HG03520 (cell line): ENCODE results near the gene RRAS2.
"Not testable (repeated sequence)": the region's sequence is repeated elsewhere in the genome, so short reads cannot be mapped to it uniquely, and the experiment has no call there.

Source experiments
- ATAC-seq: cut with Tn5 transposase; IDR thresholded peaks from one replicate; pipeline ENCODE4 v1.9.1; 2021; ENCODE audit warnings: mild to moderate bottlenecking, moderate library complexity; ENCODE audit not compliant: unreplicated experiment

Gene RRAS2

DNA sequence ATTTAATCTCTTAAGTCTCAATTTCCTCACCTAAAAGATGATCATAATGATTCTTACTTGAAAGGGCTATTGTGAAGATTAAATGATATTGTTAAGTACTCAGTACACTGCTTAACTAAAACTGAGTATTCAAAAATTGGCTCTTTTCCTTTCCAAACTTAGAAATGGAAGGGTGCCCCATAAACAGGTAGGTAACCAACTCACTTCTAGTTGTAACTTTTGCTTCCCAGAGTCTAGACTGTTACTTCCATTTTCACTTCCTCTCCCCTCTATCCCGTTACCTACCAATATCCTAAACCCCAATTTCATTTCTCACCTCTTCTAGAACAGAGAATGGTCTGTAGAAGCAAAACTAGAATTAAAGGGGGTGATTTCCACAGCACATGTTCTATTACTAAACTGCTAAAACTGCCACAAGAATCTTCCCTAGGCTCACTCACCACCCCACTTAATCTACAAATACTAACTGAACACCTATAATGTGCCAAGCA is 50.0 kb downstream of the RRAS2 start:
- ATAC-seq = no peak

DNA sequence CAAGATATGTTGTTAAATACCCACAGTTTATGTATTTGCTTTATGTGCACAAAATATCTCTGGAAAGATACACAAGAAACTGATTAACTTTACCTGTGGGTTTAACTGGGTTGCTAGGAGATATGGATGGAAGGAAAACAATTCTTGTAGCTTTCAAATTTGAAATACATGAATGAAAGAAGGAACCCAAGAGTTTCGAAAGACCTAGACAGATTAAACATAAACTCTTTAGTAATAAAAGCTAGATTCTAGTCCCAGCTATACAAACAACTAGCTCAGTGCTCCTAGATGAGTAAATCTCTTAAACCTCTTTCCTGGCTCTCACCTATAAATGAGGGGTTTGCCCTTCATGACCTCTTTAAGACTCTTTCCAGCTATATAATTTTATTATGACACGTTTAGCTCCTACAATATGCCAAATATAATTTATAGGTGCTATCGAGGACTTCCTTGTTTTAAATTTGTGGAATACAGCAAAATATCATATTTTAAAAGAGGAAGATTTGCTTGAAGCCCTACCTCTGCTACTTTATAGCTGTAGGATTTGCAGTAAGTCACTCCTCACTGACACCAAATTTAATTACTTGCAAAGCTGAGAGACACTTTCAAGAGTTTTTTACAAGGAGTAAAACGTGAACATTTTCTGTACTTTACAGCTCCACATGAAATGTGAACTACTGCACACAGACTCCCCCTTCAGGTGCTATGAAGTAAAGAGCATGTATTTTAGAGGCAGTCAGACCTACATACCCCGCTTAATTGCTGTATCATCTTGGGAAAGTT is 50.7 kb downstream of the RRAS2 start:
- peak; percentile 49 for ATAC-seq

DNA sequence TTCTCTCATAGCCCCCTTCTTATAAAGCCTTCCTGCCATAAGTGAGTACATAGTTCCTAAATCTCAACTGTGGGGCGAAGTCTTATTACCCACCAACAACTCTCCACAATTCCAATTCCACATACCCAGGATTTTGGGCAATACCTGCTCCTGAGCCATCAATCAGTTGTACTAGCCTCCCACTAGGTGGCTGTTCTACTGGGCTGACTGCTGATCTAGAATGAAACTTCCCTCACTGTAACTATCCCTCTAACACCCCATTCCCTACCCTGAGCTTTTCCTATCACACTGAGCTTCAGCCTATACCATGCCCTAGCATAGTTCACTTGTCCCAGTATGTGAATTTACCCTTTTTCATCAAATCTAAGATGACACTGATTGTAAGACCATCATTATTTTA is 52.5 kb downstream of the RRAS2 start:
- ATAC-seq = no peak

GRCh38 chr11:14305649-14306048 is 53.3 kb downstream of the RRAS2 start:
- no peak for ATAC-seq

DNA sequence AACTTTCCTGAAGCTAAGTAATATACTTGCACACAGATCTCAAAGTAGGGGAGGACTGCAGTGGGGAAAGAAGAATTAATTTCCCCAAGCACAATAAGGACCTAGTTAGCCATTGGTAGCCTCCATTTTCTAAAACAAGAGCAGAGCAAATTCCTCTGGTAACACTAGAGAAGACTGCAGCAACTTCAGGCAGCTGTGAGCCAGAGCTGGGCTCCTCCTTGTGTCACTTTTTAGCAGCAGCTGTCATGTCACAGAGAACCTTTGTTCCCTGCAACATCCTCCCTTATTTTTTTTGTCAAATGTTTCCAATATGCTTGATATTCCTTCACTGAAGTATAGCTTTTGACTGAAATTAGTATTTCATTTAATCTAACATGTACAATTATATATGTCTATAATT is 54.4 kb downstream of the RRAS2 start:
- ATAC-seq = no peak

DNA sequence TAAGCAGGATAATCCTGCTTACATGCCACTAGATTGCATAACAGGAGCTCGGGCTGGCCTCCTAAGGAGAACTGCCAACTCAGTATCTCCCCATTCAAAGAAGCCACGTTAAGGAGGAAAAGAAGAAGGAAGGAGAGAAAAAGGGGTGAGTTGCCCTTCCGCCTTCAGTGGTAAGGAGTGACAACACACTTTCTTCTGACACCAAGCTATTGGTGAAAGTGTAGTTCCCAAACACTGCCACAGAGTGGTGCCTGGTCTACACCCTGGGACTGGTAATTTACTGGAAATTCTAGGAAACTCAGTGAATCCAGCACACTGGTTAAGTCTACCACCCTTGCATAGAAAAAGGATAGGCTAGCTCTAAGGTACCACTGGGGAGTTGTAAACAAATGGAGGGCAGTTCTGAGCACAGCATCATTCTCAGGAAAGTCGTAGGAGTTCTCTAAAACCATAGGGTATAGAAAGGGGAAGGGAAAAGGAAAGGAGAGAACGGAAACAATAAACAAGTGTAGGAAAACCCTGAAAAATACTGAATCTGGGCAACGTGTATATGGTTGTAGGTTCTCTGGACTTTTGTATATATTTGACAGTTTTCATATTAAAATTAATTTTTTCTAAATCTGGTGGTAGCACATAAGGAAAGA is 58.2 kb downstream of the RRAS2 start:
- ATAC-seq = peak; percentile 71

GRCh38 chr11:14299921-14300320 is 59.1 kb downstream of the RRAS2 start:
- ATAC-seq = no peak

DNA sequence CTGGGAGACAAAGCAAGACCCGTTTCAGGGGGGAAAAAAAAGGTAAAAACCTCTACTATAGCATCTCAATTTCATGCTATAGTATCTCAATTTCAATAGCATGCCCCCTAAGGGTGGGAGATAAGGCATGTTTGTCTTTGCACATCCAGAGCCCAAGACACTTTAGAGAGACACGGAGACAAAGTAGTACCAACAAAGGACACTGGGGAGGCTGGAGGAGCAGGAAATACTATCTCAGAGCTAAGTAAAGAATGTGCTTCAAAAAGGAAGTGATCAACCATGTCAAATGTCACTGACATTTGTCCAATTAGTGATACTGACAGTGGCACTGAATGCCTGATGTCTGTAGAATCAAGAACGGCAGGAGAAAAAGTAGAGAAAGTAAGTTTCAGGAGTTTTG is 68.6 kb downstream of the RRAS2 start:
- ATAC-seq = no peak

- ATAC-seq = no peak
Measured at GRCh38 chr11:14288189-14288935, 70.6 kb downstream of the RRAS2 start.

DNA sequence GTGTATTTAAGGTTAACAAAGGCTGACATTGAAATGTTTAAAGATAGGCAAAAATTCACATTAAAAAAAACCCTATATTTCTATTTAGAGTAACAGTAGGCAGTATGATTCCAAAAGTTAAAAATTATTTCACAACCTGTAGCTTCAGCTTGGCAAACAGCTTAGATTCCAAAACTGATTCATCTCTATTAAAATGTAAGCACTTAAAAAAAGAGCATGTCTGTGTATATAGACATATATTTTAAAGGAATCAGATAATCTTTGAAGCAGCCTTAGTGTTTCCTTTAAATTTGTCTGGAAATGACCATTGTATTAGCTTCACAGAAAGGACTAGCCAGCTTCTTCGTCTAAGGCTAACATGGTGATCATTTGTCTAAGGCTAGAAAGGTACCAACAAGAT is 80.1 kb downstream of the RRAS2 start:
- not testable (repeated sequence) for ATAC-seq

- no peak for ATAC-seq
Measured at GRCh38 chr11:14275076-14275475, 83.9 kb downstream of the RRAS2 start.

DNA sequence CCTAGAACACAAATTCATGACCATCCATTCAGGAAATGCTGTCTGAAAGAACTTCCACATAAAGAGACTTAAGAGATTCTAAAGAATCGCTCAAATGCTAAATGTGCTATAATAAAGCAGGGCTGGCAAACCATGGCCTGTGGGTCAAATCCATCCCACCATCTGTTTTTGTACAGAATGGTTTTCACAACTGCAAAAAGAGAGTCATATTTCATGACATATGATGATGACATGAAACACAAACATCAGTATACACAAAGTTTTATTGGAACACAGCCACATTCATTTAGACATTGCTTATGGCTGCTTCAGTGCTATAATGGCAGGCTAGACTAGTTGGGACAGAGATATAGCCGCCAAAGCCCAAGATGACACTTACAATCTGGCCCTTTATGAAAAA is 85.1 kb downstream of the RRAS2 start:
- ATAC-seq = no peak

GRCh38 chr11:14270690-14271542 is 88.1 kb downstream of the RRAS2 start:
- ATAC-seq = peak; percentile 59

GRCh38 chr11:14269692-14270573 is 89.0 kb downstream of the RRAS2 start:
- ATAC-seq = no peak

- ATAC-seq = no peak
Measured at GRCh38 chr11:14267861-14268635, 90.9 kb downstream of the RRAS2 start.

DNA sequence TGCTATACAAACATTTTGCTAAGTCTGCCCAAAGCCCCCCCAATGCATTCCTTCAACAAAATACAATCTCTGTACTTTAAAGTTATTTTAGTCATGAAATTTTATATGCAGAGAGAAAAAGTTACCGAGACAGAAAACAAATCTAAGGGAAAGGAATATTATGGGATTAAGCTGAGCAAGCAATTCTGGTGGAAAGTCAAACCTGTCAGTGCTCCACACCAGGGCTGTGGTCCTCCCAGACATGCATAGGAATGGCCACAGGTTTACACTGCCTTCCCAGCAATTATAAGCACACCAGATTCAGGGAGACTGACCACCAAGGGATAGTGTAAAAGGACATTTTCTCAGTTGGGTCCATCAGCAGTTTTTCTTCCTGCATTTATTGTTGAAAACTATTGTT is 92.4 kb downstream of the RRAS2 start:
- no peak for ATAC-seq

DNA sequence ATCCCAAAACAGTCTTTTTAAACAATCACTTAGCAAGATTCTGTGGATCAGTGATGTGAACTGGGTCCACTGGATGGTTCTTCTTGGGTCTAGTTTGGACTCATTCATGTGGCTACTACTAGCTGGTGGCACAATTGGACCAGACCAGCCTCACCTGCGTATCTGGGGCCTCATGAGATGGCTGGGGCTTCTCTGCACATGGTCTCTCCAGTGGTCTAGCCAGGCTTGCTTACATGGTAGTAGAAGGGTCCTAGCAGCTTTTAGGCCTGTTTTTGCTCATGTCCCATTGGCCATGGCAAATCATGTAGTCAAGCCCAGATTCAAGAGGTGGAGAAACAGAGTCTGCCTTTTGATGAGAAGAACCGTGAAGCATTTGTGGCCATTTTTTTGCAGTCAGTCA is 94.0 kb downstream of the RRAS2 start:
- ATAC-seq = no peak

DNA sequence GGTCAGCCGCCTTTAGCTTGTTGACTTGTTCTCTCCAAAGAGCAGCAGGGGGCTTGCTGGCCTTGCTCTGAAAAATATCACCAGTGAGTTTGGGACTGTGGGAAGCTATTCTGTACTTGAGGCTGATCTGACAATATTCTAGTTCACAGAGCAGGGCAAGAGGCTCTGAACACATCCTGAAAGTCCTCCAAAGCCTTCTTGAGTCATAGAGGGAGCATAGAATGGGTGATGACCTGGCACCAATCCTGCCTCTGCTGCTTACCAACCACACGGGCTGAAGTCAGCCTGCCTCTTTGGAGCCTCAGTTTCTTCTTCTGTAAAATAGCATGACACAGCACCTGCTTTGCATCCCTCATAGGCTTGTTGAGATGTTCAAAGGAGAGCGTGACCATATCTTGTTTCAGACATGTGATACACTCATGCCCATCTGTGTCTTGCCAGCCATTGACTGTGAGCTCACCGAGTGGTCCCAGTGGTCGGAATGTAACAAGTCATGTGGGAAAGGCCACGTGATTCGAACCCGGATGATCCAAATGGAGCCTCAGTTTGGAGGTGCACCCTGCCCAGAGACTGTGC is 96.6 kb downstream of the RRAS2 start:
- no peak for ATAC-seq

- no peak for ATAC-seq
Measured at GRCh38 chr11:14261066-14261465, 97.9 kb downstream of the RRAS2 start.
